ENCODE data around the gene ETV6. TPM values are rescaled to one million over a fixed set of nuclear protein-coding genes. Genes with fewer than 3 reads are reported as not detected.

The ETV6 gene
- total and polyA plus RNA-seq, 9 of the 15 experiments (the other 6 are each of a cell fraction or from before 2014, with no cell fraction given) = 0.81 to 12.7 (median 4.1) TPM

DNA sequence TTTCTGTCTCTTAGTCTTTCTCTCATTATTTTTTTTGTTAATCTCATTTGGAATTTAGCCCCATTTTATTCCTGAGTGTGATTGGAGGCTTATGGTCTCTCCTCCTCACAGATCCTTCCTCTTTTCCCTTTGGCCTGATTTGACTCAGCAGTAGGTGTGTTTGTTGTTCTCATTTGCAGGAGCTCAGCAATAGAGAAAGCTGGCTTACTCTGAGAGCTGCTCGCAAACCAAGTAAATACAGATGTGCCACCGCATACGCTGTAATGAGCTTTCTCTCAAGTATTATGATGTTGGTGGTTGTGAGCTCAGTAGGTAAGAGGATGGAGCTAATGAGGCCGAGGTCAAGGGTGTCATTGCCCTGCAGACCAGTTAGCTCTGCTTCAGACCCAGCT lies 206.5 kb downstream of the ETV6 start:
- peaks cover 6% of the 10 kb centered on the region; the same call in 1 of the 3 replicates for H3K36me3 ChIP-seq (ENCODE audit: control insufficient read depth, insufficient read depth, low read length)
- no peaks in the 10 kb centered on the region for H3K4me1 ChIP-seq (replicated peaks in 1 of 2; ENCODE audit: control insufficient read depth in 2 of 2, insufficient read depth in 2 of 2, low read length in 2 of 2)
- intact Hi-C loops (cut with micrococcal nuclease) = no loop called here
- BruUV-seq (replicated peaks) = no TSS peak
- H3K9me3 ChIP-seq (replicated peaks; ENCODE audit: control insufficient read depth, insufficient read depth, low read depth, low read length) = no peaks in the 10 kb centered on the region
- H3K79me2 ChIP-seq (ENCODE audit: control insufficient read depth, insufficient read depth, low read length) = no peaks in the 10 kb centered on the region
- in situ Hi-C loops (cut with MboI) = no loop called here
- H3K27me3 ChIP-seq (ENCODE audit: control insufficient read depth in 2 of 2, insufficient read depth in 2 of 2, low read length in 2 of 2) = no peaks in the 10 kb centered on the region
- no peak overlapping the region for H3K27ac ChIP-seq (ENCODE audit: extremely low read depth, low read depth, low read length)
- POLR2A ChIA-PET = no interaction called here
- no peak overlapping the region for H3K9ac ChIP-seq (ENCODE audit: insufficient read depth in 1 of 2, low read depth in 2 of 2, low read length in 2 of 2)
- DNase-seq (ENCODE audit: extremely low read depth in 1 of 4, low spot score in 3 of 4) (no peak), ATAC-seq (no peak), FAIRE-seq (no peak)
- WGBS (ENCODE audit: insufficient coverage, low coverage, missing lambda C conversion rate) = 100% methylated on average over 3 of the region's 4 CpGs
- H4K20me1 ChIP-seq (replicated peaks; ENCODE audit: control insufficient read depth, insufficient read depth, low read length) = no peaks in the 10 kb centered on the region
- TF ChIP-seq, protein P1, sequence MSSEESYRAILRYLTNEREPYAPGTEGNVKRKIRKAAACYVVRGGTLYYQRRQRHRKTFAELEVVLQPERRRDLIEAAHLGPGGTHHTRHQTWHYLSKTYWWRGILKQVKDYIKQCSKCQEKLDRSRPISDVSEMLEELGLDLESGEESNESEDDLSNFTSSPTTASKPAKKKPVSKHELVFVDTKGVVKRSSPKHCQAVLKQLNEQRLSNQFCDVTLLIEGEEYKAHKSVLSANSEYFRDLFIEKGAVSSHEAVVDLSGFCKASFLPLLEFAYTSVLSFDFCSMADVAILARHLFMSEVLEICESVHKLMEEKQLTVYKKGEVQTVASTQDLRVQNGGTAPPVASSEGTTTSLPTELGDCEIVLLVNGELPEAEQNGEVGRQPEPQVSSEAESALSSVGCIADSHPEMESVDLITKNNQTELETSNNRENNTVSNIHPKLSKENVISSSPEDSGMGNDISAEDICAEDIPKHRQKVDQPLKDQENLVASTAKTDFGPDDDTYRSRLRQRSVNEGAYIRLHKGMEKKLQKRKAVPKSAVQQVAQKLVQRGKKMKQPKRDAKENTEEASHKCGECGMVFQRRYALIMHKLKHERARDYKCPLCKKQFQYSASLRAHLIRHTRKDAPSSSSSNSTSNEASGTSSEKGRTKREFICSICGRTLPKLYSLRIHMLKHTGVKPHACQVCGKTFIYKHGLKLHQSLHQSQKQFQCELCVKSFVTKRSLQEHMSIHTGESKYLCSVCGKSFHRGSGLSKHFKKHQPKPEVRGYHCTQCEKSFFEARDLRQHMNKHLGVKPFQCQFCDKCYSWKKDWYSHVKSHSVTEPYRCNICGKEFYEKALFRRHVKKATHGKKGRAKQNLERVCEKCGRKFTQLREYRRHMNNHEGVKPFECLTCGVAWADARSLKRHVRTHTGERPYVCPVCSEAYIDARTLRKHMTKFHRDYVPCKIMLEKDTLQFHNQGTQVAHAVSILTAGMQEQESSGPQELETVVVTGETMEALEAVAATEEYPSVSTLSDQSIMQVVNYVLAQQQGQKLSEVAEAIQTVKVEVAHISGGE (CRISPR knock-in tag; IDR thresholded peaks at IDR 0.05) = no peak
- TF ChIP-seq ARID2 (IDR thresholded peaks at IDR 0.05) = no peak
- no peak for TF ChIP-seq CSDE1 (IDR thresholded peaks at IDR 0.05)
- no peak overlapping the region for H2AFZ ChIP-seq (ENCODE audit: low read depth, low read length)
- CTCF ChIA-PET (ENCODE audit: low intra/inter-chr PET ratio) = no interaction called here
- no peak overlapping the region for H3K4me3 ChIP-seq
- H3K4me2 ChIP-seq (ENCODE audit: insufficient read depth, low read length) = no peak overlapping the region
- no peaks in the 10 kb centered on the region for H3K9me1 ChIP-seq (ENCODE audit: control insufficient read depth, insufficient read depth, low read length)
